ENCODE results near the gene RTL1. TPM values are rescaled to one million over a fixed set of nuclear protein-coding genes. Genes with fewer than 3 reads are reported as not detected.

Gene RTL1
- total and polyA plus RNA-seq, 8 donors: 0.06 to 0.20 (median 0.10) TPM; not detected in 2

- no peak for DNase-seq
- no peak for ATAC-seq
- H3K4me3 ChIP-seq: no peak overlapping the region
Measured at GRCh38 chr14:100834082-100834793, 69.3 kb downstream of the RTL1 start.

GRCh38 chr14:100832311-100832960 is 71.1 kb downstream of the RTL1 start:
- no peak for TF ChIP-seq CTCF (IDR thresholded peaks at IDR 0.05)
- DNase-seq (no peak), ATAC-seq (no peak)
- intact Hi-C loops (cut with DNase I): no loop called here
- Histone ChIP-seq H3K4me1 (no peaks in the 10 kb centered on the region), H3K9me3 (peaks cover 0 to 5% of the 10 kb centered on the region in 2 donors), H3K27me3 (peaks cover 5 to 72% of the 10 kb centered on the region in 2 donors), H3K27ac (no peak overlapping the region), H3K4me3 (no peak overlapping the region), H3K36me3 (no peaks in the 10 kb centered on the region)

More at GRCh38 chr14:100834082-100834793, 69.3 kb downstream of the RTL1 start:
- intact Hi-C loops (cut with DNase I): no loop called here
- H3K27ac ChIP-seq: no peak overlapping the region
- no peaks in the 10 kb centered on the region for H3K4me1 ChIP-seq
- no peaks in the 10 kb centered on the region for H3K36me3 ChIP-seq
- peaks cover 0 to 56% of the 10 kb centered on the region in 2 donors for H3K27me3 ChIP-seq
- no peak for TF ChIP-seq CTCF (IDR thresholded peaks at IDR 0.05)
- no peaks in the 10 kb centered on the region for H3K9me3 ChIP-seq

- no peak for TF ChIP-seq CTCF (IDR thresholded peaks at IDR 0.05)
- Histone ChIP-seq H3K4me1 (peaks cover 0 to under 1% of the 10 kb centered on the region in 2 donors), H3K27ac (no peak overlapping the region), H3K36me3 (no peaks in the 10 kb centered on the region), H3K9me3 (peaks cover 0 to 5% of the 10 kb centered on the region in 2 donors), H3K27me3 (peaks cover 7 to 78% of the 10 kb centered on the region in 2 donors), H3K4me3 (no peak overlapping the region)
- intact Hi-C loops (cut with DNase I): no loop called here
- no peak for DNase-seq
- no peak for ATAC-seq
Measured at GRCh38 chr14:100830681-100831080, 72.8 kb downstream of the RTL1 start.

Small RNA genes lying within 50 kb of the gene (microRNA-seq; reads per million reads assigned to microRNA genes)
- gene MIR127: 156 to 422 reads per million in 2 donors
- gene MIR136: 10.4 to 42.6 reads per million in 2 donors
- 83.1 to 389 reads per million in 2 donors for gene MIR337
- gene MIR370: 17.8 to 45.6 reads per million in 2 donors
- gene MIR431: 24.5 to 56.1 reads per million in 2 donors
- gene MIR432: 27.5 to 71.0 reads per million in 2 donors
- gene MIR433: 8.0 to 28.3 reads per million in 2 donors
- 49.1 to 235 reads per million in 2 donors for gene MIR493
- gene MIR665: 1.2 to 6.3 reads per million in 2 donors

Other genes starting within 250 kb of the RTL1 start
- under 1 TPM in 1 of 2 donors, not detected in 1; 0.26 TPM for gene DLK1, start 176.8 kb downstream of the RTL1 start, total RNA-seq
- 1 to 10 TPM in 5 of 6 donors, under 1 TPM in 1; 0.25 to 1.7 (median 1.6) TPM for gene DLK1, start 176.8 kb downstream of the RTL1 start, polyA plus RNA-seq (ENCODE audit: insufficient read length in 6 of 6)
- gene MEG3, start 77.6 kb downstream of the RTL1 start, total RNA-seq: 10 to 100 TPM; 15.9 to 47.1 TPM
- gene MEG3, start 77.6 kb downstream of the RTL1 start, polyA plus RNA-seq (ENCODE audit: insufficient read length in 6 of 6): 100 to 1,000 TPM; 300 to 398 (median 350) TPM